Duodenal mucosa (tissue), 2 donors: ENCODE results near the gene UQCRC2.

Experiments used
- H3K27ac ChIP-seq: one replicate; pipeline ENCODE4 v1.7.0; 2013; ENCODE audit warnings: low read depth, low read length
- H3K27me3 ChIP-seq, 2 donors: one replicate each; pipeline ENCODE4 v1.7.0; 2013; ENCODE audit warnings: low read length in 2 of 2, control low read depth in 1 of 2; ENCODE audit not compliant: insufficient read depth in 2 of 2, control insufficient read depth in 1 of 2
- H3K36me3 ChIP-seq, 2 donors: one replicate each; pipeline ENCODE4 v1.7.0; 2013; ENCODE audit warnings: low read length in 2 of 2, control low read depth in 1 of 2; ENCODE audit not compliant: insufficient read depth in 2 of 2, control insufficient read depth in 1 of 2
- H3K4me1 ChIP-seq, 2 donors: one replicate each; pipeline ENCODE4 v1.7.0; 2013; ENCODE audit warnings: low read length in 2 of 2, control low read depth in 1 of 2; ENCODE audit not compliant: insufficient read depth in 2 of 2, control insufficient read depth in 1 of 2
- H3K4me3 ChIP-seq, 2 donors: one replicate each; pipeline ENCODE4 v1.7.0; 2013; ENCODE audit warnings: low read length in 2 of 2, low read depth in 1 of 2
- H3K9ac ChIP-seq, 2 donors: one replicate each; pipeline ENCODE4 v1.7.0; 2013; ENCODE audit warnings: low read length in 2 of 2, low read depth in 1 of 2
- H3K9me3 ChIP-seq, 2 donors: one replicate each; pipeline ENCODE4 v1.7.0; 2013; ENCODE audit warnings: low read length in 2 of 2, control low read depth in 1 of 2; ENCODE audit not compliant: control insufficient read depth in 1 of 2

UQCRC2 gene

DNA sequence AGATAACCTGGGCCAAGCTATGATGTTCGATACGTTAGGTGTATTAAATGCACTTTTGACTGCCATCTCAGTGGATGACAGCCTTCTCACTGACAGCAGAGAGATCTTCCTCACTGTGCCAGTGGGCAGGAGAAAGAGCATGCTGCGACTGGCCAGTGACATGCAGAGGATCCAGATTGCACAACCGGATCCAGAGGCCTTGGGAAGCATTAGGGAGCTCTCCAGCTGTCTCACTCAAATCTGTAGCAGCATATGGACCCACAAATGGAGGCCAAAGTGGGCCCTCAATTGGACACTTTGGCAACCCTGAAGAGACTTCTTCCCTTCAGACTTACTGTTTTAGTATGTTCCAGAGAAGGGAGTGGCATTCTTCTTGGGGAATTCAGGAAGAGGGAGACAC, 26.9 kb downstream of the UQCRC2 start:
- Histone ChIP-seq H3K27me3 (no peaks in the 10 kb centered on the region), H3K9ac (no peak overlapping the region), H3K36me3 (peaks cover 53 to 97% of the 10 kb centered on the region in 2 donors), H3K4me1 (no peaks in the 10 kb centered on the region), H3K27ac (no peak overlapping the region), H3K4me3 (no peak overlapping the region), H3K9me3 (no peaks in the 10 kb centered on the region)

DNA sequence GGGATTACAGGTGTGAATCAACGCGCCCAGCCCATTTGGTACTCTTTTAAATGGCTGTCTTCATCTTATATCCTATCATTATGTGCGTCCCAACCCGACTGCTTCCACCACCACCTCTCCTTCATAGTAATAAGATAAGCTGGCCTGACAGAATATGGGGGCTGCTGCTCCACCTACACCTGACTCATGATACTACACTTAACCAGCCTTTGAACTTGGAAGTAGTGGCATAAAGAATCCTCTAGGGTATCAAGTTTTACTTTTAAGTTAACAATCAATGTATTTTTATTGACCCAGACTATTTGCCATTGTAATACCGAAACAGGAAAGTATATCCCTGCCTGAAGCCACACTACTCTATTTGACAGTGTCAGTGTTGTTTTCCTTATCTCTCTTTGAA, 28.9 kb downstream of the UQCRC2 start:
- no peak overlapping the region for H3K9ac ChIP-seq
- no peak overlapping the region for H3K4me3 ChIP-seq
- peaks cover 45 to 79% of the 10 kb centered on the region in 2 donors for H3K36me3 ChIP-seq
- no peak overlapping the region for H3K27ac ChIP-seq
- peaks cover 3 to 7% of the 10 kb centered on the region in 2 donors for H3K4me1 ChIP-seq
- H3K27me3 ChIP-seq: no peaks in the 10 kb centered on the region
- no peaks in the 10 kb centered on the region for H3K9me3 ChIP-seq

DNA sequence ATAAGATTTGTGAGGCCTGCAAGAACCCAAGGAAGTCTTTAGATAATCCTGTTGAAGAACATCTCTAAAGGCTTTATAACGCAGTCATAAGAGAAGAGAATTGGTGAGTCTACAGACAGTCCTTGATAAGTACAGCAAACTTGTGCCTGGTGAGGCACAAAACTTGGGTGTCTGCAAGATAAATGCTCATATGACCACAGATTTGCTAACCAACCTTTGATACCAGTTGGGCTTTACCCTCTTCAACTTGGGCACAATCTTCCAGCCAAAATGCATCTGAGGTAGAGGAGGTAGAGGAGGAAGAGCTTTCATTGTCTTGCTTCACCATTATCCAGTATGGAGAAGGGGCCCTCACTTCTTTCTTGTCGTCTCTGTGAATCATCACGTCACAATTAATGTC, 30.9 kb downstream of the UQCRC2 start:
- Histone ChIP-seq H3K36me3 (peaks cover 35 to 60% of the 10 kb centered on the region in 2 donors), H3K9me3 (no peaks in the 10 kb centered on the region), H3K4me1 (peaks cover 3 to 7% of the 10 kb centered on the region in 2 donors), H3K27me3 (no peaks in the 10 kb centered on the region), H3K4me3 (no peak overlapping the region), H3K27ac (no peak overlapping the region), H3K9ac (no peak overlapping the region)

DNA sequence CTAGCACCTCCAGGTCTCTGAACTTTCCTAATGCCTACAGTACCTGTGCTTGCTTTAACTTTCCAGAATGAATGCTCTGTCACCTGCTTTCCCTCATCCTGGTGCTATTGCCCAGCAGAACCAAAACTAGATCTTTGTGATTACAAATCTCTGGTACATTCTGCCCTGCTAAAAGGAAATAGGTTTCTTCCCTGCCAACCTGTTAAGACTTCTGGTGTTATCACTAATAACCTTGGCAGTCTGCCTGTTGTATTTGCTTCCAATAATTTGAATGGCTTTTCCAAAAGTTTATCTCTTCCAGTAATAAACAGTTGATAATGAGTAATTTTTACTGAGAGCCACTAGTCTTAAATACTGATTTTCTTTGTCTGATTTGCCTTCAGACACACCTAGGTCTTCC, 32.4 kb downstream of the UQCRC2 start:
- H3K36me3 ChIP-seq: peaks cover 21 to 45% of the 10 kb centered on the region in 2 donors
- peaks cover 3 to 13% of the 10 kb centered on the region in 2 donors for H3K4me1 ChIP-seq
- H3K4me3 ChIP-seq: no peak overlapping the region
- no peak overlapping the region for H3K9ac ChIP-seq
- H3K9me3 ChIP-seq: no peaks in the 10 kb centered on the region
- no peaks in the 10 kb centered on the region for H3K27me3 ChIP-seq
- H3K27ac ChIP-seq: no peak overlapping the region

DNA sequence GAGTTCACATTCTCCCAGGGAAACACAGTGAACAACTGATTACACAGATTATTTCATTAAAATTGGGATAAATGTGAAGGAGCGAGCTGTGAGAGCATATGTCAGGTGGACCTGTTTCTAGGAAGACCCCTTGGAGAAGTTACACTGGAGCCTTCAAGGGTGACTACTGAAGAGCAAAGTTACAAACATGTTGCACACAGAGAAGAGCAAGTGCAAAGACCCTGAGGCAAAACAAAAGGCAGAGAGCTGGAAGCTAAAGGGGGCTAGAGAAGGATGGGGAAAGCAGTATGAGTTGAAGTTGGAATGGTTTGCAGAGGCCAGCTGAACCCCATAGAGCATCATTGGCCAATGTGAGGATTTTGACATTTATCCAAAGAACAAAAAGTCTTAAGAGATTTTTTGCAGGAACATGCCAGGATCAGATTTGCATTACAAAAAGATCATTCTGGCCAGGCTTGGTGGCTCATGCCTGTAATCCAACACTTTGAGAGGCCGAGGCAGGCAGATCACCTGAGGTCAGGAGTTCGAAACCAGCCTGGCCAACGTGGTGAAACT, 33.6 kb downstream of the UQCRC2 start:
- peaks cover 8 to 23% of the 10 kb centered on the region in 2 donors for H3K4me1 ChIP-seq
- H3K4me3 ChIP-seq: no peak overlapping the region
- no peaks in the 10 kb centered on the region for H3K27me3 ChIP-seq
- H3K36me3 ChIP-seq: peaks cover 13 to 34% of the 10 kb centered on the region in 2 donors
- no peaks in the 10 kb centered on the region for H3K9me3 ChIP-seq
- no peak overlapping the region for H3K9ac ChIP-seq
- H3K27ac ChIP-seq: no peak overlapping the region

DNA sequence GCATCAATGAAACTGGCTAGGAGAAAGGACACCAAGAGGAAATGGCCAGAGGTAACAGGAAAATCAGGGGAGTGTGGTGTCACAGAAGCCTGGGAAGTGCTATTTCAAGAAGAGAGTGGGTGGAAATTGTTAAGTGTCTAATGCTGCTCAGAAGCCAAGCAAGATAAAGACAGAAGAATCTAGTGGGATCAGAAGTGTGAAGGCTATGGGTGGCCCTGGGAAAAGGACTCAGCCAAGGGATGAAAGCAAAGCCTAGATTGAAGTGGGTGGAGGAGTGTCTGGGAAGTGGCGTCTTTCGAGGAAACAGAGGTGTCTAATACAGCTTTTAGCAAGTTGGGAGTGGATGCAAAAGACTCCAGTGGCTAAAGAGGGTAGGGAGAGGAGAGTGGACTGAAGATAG, 34.3 kb downstream of the UQCRC2 start:
- Histone ChIP-seq H3K9ac (no peak overlapping the region), H3K9me3 (no peaks in the 10 kb centered on the region), H3K27me3 (no peaks in the 10 kb centered on the region), H3K4me1 (peaks cover 8 to 23% of the 10 kb centered on the region in 2 donors), H3K36me3 (peaks cover 8 to 27% of the 10 kb centered on the region in 2 donors), H3K27ac (no peak overlapping the region), H3K4me3 (no peak overlapping the region)

DNA sequence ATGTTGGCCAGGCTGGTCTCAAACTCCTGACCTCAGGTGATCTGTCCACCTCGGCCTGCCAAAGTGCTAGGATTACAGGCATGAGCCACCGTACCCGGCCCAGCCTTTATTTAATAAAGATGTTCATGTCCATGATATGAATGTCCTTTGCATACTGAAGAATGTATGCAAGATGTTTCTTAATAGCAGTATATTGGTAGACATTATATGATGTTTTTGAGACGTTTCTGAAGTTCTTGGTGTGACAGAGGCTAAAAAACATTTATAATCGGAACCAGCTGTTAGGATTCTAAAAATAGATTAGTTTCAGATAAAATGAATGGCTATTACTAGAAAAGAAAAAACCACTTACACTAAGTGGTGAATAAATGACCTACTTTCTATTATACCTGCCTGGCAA, 36.0 kb downstream of the UQCRC2 start:
- Histone ChIP-seq H3K27me3 (no peaks in the 10 kb centered on the region), H3K36me3 (peaks cover 0 to 13% of the 10 kb centered on the region in 2 donors), H3K27ac (no peak overlapping the region), H3K4me1 (peaks cover 8 to 23% of the 10 kb centered on the region in 2 donors), H3K4me3 (no peak overlapping the region), H3K9me3 (no peaks in the 10 kb centered on the region), H3K9ac (no peak overlapping the region)

DNA sequence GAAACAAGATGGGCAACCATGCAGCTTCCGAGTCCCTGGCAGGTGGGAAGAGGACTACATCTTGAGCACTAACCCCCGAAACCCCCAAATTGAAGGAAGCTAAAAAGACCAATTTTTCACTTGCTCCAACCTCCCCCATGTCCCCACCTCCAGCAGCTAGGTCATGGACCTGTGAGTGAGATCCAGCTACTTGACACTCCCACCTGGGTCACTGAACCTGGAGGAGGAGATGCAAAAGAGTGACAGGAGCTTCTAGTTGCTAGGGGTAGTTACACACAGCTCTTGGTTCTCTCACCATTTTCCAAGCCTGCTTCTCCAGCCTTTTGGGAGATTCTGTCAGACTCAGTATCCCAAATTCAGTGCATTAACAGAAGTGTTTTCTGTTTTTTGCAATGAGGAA, 36.6 kb downstream of the UQCRC2 start:
- H3K4me3 ChIP-seq: no peak overlapping the region
- H3K36me3 ChIP-seq: peaks cover 0 to 6% of the 10 kb centered on the region in 2 donors
- H3K27ac ChIP-seq: no peak overlapping the region
- H3K9ac ChIP-seq: no peak overlapping the region
- H3K4me1 ChIP-seq: peaks cover 8 to 23% of the 10 kb centered on the region in 2 donors
- H3K9me3 ChIP-seq: no peaks in the 10 kb centered on the region
- H3K27me3 ChIP-seq: no peaks in the 10 kb centered on the region

DNA sequence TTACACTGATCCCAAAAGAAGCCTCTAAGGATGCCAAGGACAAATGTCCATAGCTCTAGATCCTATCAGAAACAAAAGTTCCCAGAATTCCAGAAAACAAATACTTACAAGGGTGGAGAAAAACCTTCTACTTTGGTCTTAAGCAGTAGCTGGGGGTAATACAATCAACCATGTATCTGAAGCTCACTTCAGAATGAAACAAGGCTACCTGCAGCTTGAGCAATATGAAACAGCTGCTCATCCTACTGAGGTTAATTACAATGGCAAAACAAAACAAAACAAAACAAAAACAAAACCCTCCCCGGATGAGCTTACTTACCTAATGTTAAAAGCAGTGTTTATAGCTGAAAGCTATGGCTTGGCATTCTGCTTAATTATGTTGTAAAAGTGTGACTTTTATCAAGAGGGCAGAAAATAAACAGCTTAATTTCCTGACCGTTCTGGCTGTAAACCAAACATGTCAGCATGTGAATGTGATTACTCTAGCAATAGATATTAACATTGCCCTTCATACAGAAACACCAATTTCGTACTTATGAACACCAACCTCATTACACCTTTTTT, 37.3 kb downstream of the UQCRC2 start:
- Histone ChIP-seq H3K27ac (no peak overlapping the region), H3K9ac (no peak overlapping the region), H3K4me1 (peaks cover 5 to 20% of the 10 kb centered on the region in 2 donors)

DNA sequence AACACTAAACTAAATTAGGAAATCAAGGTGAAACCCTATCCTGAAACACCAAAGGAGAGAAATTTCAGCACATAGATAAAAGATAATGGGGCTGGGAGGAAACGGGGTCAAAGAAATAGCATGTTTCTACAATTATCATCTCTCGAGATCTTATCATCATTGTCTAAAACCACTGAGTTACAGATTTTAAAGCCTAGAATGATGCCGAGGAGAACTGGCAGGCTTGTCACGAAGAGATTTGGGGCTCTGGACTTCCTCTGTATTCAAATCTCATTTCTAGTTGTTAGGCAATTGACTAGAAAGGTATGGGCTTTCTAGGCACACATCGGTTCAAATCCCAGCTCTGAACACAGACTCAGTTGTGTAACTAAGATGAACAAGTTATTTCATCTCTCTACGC, 38.5 kb downstream of the UQCRC2 start:
- Histone ChIP-seq H3K27ac (no peak overlapping the region), H3K9me3 (no peaks in the 10 kb centered on the region), H3K36me3 (no peaks in the 10 kb centered on the region), H3K4me3 (no peak overlapping the region), H3K9ac (no peak overlapping the region), H3K27me3 (no peaks in the 10 kb centered on the region), H3K4me1 (peaks cover 5 to 16% of the 10 kb centered on the region in 2 donors)

More for the DNA sequence above, 37.3 kb downstream of the UQCRC2 start:
- H3K4me3 ChIP-seq: no peak overlapping the region
- H3K36me3 ChIP-seq: peaks cover 0 to under 1% of the 10 kb centered on the region in 2 donors
- no peaks in the 10 kb centered on the region for H3K27me3 ChIP-seq
- no peaks in the 10 kb centered on the region for H3K9me3 ChIP-seq
